GM10266 (cell line): Measurements from ENCODE around the gene MCRS1.

Source experiments
- DNase-seq: peaks from one replicate; pipeline ENCODE4 v3.0.0; 2012; ENCODE audit errors: extremely low spot score
- TF ChIP-seq, protein P1 (sequence below): IDR thresholded peaks from 2 replicates; pipeline ENCODE4 v1.5.1; 2012; ENCODE audit warnings: mild to moderate bottlenecking, low read depth; ENCODE audit not compliant: control insufficient read depth, insufficient read depth; ENCODE audit errors: missing control alignments

Gene MCRS1

GRCh38 chr12:49533331-49533730 is 34.6 kb downstream of the MCRS1 start:
- no peak for DNase-seq
- TF ChIP-seq, protein P1, sequence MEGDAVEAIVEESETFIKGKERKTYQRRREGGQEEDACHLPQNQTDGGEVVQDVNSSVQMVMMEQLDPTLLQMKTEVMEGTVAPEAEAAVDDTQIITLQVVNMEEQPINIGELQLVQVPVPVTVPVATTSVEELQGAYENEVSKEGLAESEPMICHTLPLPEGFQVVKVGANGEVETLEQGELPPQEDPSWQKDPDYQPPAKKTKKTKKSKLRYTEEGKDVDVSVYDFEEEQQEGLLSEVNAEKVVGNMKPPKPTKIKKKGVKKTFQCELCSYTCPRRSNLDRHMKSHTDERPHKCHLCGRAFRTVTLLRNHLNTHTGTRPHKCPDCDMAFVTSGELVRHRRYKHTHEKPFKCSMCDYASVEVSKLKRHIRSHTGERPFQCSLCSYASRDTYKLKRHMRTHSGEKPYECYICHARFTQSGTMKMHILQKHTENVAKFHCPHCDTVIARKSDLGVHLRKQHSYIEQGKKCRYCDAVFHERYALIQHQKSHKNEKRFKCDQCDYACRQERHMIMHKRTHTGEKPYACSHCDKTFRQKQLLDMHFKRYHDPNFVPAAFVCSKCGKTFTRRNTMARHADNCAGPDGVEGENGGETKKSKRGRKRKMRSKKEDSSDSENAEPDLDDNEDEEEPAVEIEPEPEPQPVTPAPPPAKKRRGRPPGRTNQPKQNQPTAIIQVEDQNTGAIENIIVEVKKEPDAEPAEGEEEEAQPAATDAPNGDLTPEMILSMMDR, result no peak

DNA sequence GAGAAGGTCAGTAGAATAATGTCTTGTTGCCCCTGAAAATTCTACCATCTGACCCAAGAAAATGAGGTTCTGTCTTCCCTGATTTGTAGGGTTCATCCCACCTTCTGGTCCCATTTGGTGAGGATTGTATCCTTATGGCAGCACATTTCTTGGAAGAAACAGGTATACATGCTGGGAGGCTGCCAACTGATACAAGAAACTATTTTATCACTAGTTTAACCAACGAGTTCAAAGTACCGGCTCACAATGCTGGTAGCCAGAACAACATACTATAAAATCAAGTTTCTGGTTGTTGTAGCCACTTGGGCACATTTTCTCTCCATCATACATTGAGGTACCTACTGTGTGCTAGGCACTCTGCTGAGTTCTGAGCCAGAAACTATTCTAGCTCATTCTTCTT is 36.2 kb downstream of the MCRS1 start:
- TF ChIP-seq, protein P1, result no peak
- DNase-seq, result no peak

- DNase-seq, result no peak
Observed at GRCh38 chr12:49529414-49529813, 38.5 kb downstream of the MCRS1 start.

DNA sequence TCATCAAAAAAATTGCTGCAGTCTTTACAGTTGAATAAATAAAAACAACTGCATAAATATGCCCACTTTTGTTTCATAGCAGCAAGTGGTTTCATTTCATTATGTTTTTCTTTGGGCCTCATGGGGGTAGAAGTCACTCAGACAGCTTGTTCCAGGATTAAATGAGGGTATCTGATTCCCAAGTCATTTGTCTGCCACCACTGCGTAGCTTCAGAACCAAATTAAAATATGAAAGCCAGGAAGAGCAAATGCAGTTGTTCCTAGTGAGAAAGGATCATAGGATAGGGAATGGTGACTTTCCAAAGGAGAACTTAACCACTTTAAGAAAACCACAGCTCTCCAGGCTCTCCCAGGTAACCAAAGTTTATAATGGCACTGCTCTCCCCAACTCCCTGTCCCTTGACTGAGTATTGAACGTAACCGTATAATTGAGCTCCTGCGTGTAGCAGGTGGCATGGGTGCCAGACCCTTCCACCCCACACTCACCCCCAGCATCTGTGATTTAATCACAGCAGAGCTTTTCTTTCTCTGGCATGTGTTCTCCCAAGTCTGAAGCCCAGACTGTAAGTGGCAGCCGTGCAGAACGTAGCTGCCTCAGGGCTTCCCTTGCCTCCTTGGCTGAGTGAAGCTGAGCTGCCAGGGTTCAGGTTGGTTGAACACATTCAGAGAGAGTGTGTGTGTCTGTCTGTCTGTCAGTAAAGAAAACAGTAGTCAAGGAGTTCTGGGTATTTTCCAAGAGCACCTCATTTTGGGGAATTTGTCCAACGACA is 40.4 kb downstream of the MCRS1 start:
- TF ChIP-seq, protein P1, result no peak
- DNase-seq, result no peak

More at GRCh38 chr12:49529414-49529813, 38.5 kb downstream of the MCRS1 start:
- TF ChIP-seq, protein P1, result no peak

GRCh38 chr12:49525942-49526341 is 42.0 kb downstream of the MCRS1 start:
- no peak for DNase-seq
- TF ChIP-seq, protein P1, result no peak

DNA sequence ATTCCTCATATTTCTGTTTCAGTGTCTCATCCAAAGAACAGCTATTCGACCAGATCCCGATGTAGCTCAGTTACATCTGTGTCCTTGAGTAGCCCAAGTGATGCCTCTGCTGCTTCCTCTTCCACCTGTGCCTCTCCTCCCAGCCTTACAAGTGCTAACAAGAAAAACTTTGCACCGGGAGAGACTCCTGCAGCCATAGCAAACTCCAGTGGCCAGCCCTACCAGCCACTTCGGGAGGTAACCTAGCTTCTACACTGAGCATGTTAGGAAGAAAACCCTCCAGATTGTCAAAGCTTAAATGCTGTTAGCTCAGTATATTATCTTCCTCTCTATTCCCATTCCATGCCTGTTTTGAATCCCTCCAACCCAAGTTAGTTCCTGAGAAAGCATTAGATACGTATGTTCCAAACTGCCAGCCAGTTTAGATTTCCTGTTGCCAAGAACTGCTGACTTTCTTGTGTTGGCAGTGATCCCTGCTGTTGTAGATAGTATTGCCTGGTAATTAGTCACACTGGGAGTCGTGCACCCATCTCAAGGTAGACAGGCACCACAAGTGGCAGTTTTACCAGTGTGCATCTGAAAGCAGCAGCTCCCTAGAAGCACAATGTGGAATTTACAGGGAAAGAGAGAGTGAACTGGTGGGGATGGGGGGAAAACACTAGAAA is 43.1 kb downstream of the MCRS1 start:
- TF ChIP-seq, protein P1, result no peak
- no peak for DNase-seq

GRCh38 chr12:49521389-49521788 is 46.6 kb downstream of the MCRS1 start:
- TF ChIP-seq, protein P1, result no peak
- DNase-seq, result no peak
